ENCODE measurements around the gene SLC8A3. TPM values are rescaled to one million over a fixed set of nuclear protein-coding genes. Genes with fewer than 3 reads are reported as not detected.
A peak's percentile ranks its signal among the peaks of the same experiment; 100 is the strongest.

The SLC8A3 gene
- total RNA-seq, 2 donors from 2014 or later: under 0.01 to 0.66 TPM

DNA sequence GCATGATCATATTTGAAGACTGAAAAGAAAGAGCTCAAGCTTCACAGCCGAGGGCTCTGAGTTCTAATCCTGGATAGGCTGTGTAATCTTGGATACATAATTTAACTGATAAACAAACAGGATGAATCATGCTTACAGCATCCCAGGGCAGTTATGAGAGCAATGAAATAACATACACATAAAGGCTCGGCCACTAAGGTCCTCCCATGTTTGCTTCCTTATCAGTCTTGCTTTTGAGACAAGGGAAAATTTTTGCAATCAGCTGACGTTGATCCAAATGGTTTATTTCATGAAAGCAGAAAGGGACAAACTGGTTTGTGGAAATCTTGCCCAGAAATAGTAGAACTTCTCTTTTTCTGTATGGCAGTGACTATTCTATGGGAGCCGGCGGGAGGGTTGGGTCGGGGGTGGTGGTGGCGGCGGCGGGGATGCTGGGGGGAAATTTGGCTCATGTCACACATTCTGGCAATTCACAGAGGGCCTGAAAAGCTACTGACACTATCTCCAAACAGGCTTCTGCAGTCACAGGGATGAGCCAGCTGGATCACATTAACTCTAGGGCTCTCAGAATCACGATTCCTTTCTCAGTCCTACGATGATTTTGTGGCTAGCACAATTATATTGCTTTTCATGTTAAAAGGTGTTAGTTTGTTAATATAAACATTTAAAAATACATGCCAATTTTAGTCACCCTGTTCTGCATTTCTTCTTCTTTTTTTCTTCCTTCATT is 124.5 kb downstream of the SLC8A3 start:
- Histone ChIP-seq H3K27ac (no peak overlapping the region), H3K27me3 (no peaks in the 10 kb centered on the region), H3K36me3 (replicated peaks in 1 of 2; ENCODE audit: insufficient read depth in 1 of 2, low read depth in 2 of 2) (no peaks in the 10 kb centered on the region), H3K4me1 (peaks cover 12% of the 10 kb centered on the region), H3K4me3 (no peak overlapping the region), H3K9me3 (no peaks in the 10 kb centered on the region)
- TF ChIP-seq, protein P1, sequence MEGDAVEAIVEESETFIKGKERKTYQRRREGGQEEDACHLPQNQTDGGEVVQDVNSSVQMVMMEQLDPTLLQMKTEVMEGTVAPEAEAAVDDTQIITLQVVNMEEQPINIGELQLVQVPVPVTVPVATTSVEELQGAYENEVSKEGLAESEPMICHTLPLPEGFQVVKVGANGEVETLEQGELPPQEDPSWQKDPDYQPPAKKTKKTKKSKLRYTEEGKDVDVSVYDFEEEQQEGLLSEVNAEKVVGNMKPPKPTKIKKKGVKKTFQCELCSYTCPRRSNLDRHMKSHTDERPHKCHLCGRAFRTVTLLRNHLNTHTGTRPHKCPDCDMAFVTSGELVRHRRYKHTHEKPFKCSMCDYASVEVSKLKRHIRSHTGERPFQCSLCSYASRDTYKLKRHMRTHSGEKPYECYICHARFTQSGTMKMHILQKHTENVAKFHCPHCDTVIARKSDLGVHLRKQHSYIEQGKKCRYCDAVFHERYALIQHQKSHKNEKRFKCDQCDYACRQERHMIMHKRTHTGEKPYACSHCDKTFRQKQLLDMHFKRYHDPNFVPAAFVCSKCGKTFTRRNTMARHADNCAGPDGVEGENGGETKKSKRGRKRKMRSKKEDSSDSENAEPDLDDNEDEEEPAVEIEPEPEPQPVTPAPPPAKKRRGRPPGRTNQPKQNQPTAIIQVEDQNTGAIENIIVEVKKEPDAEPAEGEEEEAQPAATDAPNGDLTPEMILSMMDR (IDR thresholded peaks at IDR 0.05): no peak
- TF ChIP-seq POLR2A (IDR thresholded peaks at IDR 0.05): no peak
- intact Hi-C loops (cut with DNase I): no loop called here
- WGBS, 2 donors: 71 to 76% methylated on average over 11 of the region's 11 CpGs
- ATAC-seq (no peak), DNase-seq (no peak)

DNA sequence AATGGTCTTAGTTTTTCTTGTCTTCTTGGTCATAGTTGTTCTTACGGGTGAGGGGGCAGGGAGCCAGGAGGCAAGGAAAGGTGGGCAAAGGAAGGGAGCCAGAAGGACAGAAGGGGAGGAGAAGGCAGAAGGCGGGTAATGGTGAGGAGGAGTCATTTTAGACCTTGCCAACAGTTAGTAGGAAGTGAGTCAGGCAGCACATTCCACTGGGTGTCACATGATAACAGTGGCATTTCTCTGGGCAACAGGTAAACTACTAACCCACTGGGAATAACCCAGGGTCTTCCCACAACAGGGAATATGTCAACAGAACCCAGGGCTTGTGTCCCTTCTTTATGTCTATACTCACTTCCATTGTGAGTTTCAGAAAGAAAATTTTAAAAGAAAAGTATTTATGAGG is 127.6 kb downstream of the SLC8A3 start:
- 76 to 79% methylated on average over 2 of the region's 2 CpGs for WGBS, 2 donors

DNA sequence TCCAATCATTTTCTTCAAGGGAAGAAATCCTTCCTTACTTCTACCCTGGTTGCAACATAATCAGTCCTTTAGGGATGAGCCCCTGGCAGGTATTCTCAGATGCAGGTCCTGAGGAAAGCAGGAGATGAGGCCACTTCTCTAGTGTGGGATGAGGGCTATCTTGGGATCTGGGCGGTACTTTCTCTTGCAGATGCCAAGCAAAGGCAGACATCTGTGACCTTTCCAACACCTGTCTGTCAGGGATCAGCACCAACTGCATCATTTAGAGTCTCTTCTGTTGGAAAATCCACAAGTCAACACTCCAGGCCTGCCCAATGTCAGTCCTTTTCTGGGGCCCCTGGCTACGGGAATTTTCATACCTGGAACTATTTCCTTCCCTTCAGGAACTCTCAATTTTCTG is 129.2 kb downstream of the SLC8A3 start:
- DNase-seq (no peak), ATAC-seq (no peak)
- intact Hi-C loops (cut with DNase I): no loop called here
- no peak overlapping the region for H3K4me3 ChIP-seq
- H3K36me3 ChIP-seq (replicated peaks in 1 of 2; ENCODE audit: insufficient read depth in 1 of 2, low read depth in 2 of 2): no peaks in the 10 kb centered on the region
- H3K9me3 ChIP-seq: no peaks in the 10 kb centered on the region
- no peak overlapping the region for H3K27ac ChIP-seq
- no peaks in the 10 kb centered on the region for H3K27me3 ChIP-seq
- H3K4me1 ChIP-seq: no peaks in the 10 kb centered on the region
- TF ChIP-seq POLR2A (IDR thresholded peaks at IDR 0.05): no peak
- TF ChIP-seq, protein P1 (IDR thresholded peaks at IDR 0.05): no peak
- 71 to 83% methylated on average over 2 of the region's 2 CpGs for WGBS, 2 donors

More for the DNA sequence above, 127.6 kb downstream of the SLC8A3 start:
- Histone ChIP-seq H3K4me1 (no peaks in the 10 kb centered on the region), H3K36me3 (replicated peaks in 1 of 2; ENCODE audit: insufficient read depth in 1 of 2, low read depth in 2 of 2) (no peaks in the 10 kb centered on the region), H3K27me3 (no peaks in the 10 kb centered on the region), H3K9me3 (no peaks in the 10 kb centered on the region), H3K4me3 (no peak overlapping the region), H3K27ac (no peak overlapping the region)
- intact Hi-C loops (cut with DNase I): no loop called here
- ATAC-seq: no peak
- TF ChIP-seq, protein P1 (IDR thresholded peaks at IDR 0.05): no peak
- TF ChIP-seq POLR2A (IDR thresholded peaks at IDR 0.05): no peak
- DNase-seq: peak in 1 of 4 donors; percentile 3

DNA sequence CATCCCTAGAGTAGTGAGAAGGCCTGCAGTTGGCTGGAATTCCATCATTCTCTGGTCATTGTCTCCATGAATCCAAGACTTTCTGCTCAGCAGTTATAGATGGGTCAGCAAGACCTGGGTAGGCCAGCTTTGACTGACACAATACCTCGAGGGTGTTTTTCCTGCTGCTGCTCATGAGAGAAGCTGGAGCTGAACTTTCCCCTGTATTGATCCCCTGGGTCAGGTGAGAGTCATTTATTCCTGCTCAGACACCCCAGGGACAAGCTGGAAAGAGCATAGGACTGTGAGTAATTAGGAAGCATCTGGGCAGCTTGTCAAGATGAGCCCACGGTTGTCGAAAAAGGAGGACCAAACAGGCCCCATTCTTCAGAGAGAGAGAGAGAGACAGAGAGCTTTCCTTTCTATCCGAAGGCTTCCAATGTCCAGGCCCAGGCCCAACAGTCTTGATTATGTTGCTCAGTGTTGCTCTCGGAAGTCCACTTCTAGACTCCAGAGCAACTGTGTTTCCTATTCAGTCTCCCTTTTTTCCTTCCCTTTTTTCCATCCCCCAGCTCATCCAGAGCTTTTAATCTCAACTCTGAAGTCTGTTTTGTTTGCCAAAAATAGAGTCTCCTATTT is 131.1 kb downstream of the SLC8A3 start:
- Histone ChIP-seq H3K36me3 (replicated peaks in 1 of 2; ENCODE audit: insufficient read depth in 1 of 2, low read depth in 2 of 2) (no peaks in the 10 kb centered on the region), H3K4me1 (no peaks in the 10 kb centered on the region), H3K9me3 (no peaks in the 10 kb centered on the region), H3K27me3 (no peaks in the 10 kb centered on the region), H3K27ac (no peak overlapping the region), H3K4me3 (no peak overlapping the region)
- intact Hi-C loops (cut with DNase I): no loop called here
- WGBS, 2 donors: 57 to 65% methylated on average over 5 of the region's 5 CpGs
- TF ChIP-seq, protein P1 (IDR thresholded peaks at IDR 0.05): no peak
- TF ChIP-seq POLR2A (IDR thresholded peaks at IDR 0.05): no peak
- DNase-seq: no peak
- ATAC-seq: no peak
